HG03520 (cell line): ENCODE measurements around the gene PTPN13.

Experiments
- ATAC-seq: cut with Tn5 transposase; IDR thresholded peaks from one replicate; pipeline ENCODE4 v1.9.1; 2021; ENCODE audit warnings: mild to moderate bottlenecking, moderate library complexity; ENCODE audit not compliant: unreplicated experiment

PTPN13 gene, protein sequence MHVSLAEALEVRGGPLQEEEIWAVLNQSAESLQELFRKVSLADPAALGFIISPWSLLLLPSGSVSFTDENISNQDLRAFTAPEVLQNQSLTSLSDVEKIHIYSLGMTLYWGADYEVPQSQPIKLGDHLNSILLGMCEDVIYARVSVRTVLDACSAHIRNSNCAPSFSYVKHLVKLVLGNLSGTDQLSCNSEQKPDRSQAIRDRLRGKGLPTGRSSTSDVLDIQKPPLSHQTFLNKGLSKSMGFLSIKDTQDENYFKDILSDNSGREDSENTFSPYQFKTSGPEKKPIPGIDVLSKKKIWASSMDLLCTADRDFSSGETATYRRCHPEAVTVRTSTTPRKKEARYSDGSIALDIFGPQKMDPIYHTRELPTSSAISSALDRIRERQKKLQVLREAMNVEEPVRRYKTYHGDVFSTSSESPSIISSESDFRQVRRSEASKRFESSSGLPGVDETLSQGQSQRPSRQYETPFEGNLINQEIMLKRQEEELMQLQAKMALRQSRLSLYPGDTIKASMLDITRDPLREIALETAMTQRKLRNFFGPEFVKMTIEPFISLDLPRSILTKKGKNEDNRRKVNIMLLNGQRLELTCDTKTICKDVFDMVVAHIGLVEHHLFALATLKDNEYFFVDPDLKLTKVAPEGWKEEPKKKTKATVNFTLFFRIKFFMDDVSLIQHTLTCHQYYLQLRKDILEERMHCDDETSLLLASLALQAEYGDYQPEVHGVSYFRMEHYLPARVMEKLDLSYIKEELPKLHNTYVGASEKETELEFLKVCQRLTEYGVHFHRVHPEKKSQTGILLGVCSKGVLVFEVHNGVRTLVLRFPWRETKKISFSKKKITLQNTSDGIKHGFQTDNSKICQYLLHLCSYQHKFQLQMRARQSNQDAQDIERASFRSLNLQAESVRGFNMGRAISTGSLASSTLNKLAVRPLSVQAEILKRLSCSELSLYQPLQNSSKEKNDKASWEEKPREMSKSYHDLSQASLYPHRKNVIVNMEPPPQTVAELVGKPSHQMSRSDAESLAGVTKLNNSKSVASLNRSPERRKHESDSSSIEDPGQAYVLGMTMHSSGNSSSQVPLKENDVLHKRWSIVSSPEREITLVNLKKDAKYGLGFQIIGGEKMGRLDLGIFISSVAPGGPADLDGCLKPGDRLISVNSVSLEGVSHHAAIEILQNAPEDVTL (N-terminal part only)

DNA sequence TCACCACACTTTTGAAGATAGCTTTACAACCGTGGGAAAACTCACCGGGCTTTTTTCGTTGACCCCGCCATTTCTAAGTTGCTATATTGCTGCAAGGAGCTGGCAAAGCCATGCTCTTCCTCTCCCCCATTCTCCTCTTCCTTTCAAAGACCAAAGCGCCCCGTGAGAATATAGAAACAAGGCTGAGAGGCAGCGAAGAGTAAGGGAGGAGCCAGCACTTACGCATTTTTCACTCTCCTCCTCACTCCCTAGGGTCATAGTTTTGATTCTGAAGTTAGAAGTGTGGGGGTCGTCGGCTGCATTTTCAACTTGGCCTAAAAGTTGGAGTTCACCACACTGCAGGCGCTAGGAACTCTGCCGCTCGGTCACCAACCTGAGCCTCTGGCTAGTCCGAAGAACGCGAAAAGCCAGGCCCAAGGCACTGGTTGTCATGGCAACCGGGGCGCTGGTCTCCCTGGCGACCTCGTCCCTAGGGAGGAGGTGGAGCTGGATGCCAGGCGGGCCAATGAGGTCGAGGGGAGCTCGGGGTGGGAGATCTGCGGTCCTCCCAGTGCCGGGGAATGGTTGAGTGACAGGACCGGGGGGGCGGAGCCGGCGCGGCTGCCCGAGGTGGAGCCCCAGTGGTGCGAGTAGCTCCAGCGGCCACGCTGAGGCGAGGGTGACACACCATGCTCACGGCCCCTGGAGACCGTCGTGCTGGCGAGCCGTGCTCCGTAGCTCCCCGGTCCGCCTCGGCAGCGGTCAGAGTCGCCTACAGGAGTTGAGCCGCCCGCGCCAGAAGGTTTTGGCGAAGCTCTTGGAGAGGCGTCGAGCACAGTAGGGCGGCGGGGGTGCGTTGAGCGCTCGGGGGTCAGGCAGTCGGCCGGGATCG is at the start of gene PTPN13:
Gene PTPN13 (plus strand): TSS at position 628 of the 871 bp plus-strand sequence. CDS start 40,942 bp downstream, outside the sequence.
- peak; percentile 97 for ATAC-seq

DNA sequence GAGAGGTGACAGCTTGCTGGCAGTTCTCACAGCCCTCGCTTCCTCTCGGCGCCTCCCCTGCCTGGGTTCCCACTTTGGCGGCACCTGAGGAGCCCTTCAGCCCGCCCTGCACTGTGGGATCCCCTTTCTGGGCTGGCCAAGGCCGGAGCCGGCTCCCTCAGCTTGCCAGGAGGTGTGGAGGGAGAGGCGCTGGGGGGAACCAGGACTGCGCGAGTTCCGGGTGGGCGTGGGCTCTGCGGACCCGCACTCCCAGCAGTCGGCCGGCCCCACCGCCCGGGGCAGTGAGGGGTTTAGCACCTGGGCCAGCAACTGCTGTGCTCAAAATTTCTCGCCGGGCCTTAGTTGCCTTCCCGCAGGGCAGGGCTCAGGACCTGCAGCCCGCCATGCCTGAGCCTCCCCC is 47.0 kb upstream of the PTPN13 start:
- ATAC-seq: no peak

DNA sequence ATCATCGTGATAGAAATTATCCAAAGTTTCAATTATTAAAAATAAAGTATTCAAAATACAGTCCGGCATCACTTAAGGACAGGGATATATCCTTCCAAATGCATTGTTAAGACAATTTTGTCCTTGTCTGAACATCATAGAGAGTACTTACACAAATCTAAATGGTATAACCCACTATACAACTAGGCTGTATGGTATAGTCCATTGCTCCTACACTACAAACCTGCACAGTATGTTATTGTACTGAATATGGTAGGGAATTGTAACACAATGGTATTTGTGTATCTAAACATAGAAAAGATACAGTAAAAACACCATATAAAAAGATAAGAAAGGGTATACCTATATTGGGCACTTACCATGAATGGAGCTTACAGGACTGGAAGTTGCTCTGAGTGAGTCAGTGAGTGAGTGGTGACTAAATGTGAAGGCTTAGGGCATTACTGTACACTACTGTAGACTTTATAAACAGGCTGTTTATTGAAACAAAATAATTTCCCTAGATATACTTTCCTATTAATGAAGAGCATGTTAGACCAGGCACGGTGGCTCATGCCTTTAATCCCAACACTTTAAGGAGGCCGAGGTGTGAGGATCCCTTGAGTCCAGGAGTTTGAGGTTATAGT is 44.8 kb upstream of the PTPN13 start:
- ATAC-seq: no peak

DNA sequence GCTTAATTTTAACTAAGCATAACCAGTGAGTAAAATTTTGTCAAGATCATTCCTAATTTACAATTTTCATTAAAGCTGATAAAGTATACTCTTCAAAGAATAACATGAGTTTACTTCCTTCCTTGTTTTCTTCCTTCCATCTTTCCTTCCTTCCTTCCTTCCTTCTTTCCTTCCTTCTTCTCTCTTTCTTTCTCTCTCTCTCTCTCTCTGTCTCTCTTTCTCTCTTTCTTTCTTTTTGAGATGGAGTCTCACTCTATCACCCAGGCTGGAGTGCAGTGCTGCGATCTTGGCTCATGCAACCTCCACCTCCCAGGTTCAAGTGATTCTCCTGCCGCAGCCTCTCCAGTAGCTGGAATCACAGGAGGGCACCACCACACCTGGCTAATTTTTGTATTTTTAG is 42.7 kb upstream of the PTPN13 start:
- no peak for ATAC-seq

DNA sequence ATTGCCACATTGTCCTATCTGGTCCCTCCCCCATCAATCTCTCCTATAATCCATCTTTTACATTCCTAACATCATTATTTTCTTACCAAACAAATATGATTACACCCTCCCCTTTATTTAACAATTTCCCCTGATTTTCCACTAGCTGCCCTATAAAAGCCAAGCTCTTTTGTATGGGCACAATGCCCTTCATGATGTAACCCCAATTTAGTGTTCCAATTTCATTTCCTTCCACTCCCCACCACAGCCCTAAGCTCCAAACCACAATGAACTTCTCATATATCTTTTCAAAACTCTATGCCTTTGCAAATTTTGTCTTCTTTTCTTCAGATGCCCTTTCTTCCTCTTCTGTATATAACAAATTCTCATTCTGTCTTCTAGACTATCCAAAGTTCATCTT is 39.5 kb upstream of the PTPN13 start:
- no peak for ATAC-seq

DNA sequence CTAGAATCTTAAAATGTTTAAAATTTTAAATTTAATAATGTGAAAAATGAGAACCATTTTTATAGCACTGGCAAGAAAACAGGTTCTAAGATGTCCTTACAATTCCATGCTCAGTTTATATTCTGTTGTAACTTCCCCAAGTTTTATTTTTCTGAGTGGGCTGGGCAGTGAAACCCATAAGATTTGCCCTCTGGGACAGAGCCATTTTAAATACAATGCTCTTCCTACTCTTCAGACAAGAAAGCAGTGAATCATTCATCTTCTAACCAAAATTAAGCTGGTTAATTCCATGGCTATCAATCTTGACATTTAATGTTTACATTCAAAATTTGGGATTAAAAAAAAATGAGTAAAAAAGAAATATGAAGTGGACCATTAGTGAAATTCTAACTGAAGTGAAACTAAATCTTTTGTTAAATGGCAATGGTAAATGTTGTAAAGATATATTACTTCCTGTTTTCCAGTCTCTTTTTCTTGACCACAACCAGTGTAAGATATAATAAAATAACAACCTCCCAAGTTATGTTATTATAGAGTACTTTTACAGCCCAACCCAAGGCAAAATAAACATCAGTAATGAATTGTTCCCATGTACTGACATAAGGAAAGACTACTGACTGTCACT is 37.2 kb upstream of the PTPN13 start:
- peak; percentile 43 for ATAC-seq

DNA sequence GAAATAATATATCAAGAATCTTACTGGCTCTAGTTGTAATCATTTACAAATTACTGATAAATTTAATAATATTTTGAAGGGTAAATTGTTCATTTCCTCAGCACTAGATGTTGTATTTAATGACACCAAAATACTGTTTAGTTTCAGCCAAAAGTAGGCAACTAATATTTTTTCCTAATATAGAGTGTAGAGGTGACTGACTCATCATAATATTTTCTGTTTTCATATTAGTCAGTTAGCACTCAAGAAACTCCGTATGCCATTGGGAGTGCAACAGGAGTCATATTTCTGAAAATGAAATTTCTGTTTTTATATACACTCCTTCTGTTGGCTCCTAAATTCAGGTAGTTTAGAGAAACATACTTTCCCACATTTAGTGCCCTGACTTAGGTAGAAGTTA is 36.6 kb upstream of the PTPN13 start:
- ATAC-seq: peak; percentile 90

DNA sequence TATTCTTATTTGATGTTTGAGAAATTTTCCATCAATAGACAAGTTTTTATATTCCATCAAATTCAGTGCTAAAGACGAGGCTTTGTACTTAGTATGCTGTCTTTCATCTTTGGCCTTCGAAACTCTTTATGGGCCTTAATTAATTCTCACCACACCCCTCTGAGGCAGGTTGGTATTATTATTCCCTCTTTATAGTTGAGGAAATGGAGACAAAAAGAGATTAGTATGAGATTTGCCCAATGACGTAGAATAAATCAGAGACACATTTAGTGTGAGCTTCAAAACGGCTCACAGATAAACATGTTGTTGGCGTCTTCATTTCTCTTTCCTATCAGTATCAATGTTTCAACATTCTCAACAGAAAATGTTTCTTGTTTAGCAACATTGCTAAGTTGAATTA is 35.9 kb upstream of the PTPN13 start:
- no peak for ATAC-seq

DNA sequence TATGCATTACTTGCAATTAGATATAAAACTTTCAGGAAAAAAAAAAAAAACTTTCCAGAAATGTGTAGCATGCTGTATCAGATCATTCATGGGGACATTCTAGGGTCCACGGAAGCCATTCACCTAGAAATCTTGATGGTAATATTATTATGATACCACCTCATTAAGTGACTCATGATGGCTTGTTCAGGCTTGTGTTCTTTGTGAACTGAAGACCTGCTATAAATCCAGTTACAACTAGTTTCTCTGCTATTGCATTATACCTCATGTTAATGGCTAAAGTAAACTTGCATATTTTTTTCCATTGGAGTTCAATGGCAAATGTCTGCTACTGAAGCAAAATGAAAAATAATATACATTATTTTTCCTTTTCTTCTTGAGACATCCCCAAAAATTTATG is 35.3 kb upstream of the PTPN13 start:
- no peak for ATAC-seq

DNA sequence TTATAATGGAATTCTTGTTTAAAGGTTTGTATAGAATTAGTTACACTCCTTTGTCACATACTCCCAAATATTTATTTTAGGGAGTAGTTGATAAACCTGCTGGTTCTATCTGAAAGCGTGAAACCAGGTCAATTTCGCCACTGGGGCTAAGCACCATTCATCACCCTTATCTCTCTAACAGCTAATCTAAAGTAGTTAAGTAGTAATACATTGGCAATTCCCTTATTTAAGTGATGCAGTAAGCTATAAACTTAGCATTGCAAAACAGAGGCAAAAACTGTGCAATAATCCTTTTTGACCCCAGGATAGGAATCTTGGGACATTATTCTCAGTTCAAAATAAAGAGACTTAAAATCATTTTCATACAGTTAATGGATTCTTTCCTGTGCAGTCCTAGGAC is 33.7 kb upstream of the PTPN13 start:
- ATAC-seq: no peak

DNA sequence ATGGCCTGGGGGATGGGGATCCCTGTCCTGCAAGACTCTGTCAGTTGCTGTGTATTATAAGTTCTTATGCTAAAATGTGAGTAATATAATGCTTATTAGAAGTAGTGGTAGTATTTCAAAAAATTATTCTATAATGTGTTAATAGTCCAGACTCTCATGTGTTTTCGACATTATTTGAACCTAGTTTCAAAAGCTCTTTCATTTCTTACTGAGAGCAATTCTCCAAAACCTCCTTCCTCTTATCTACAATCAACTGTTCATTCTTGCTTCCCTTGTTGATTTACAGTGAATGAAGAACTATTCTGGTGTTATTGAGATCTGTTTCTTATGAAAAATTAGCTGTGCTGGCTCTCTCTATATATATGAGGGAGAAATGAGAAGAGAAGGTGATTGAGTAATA is 32.9 kb upstream of the PTPN13 start:
- no peak for ATAC-seq

DNA sequence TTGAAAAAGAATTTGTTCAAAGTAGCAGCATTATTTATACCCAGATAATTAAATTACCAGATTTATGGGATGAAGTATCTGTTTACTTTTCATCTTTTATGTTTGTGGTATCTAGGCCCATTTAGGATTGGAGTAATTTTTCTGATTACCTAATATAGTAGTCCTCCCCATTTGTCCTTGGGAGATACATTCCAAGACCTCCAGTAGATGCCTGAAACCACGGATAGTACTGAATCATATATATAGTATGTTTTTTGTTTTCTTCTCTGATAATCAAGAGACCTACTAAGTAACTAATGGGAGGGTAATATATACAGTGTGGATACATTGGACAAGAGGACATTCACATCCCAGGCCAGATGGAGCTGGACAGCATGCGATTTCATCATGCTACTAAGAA is 30.7 kb upstream of the PTPN13 start:
- ATAC-seq: no peak

DNA sequence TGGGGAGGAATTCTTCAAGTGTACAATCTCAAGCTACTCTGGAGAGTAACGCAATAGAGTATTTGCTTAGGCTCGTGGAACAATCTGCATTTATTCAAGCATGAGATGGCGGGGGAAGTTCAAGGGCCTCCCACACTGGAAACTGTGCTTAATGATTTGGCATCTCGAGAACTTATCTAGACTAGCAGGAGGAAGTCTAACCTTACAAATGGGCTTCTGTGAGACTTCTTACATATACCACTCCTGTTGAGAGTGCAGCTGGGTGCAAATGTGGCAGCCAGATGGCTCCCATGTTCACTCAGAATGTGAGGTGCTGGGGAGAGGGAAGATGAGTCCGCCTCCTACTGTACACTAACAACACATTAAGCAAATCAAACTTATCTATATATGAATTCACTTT is 29.3 kb upstream of the PTPN13 start:
- ATAC-seq: no peak

DNA sequence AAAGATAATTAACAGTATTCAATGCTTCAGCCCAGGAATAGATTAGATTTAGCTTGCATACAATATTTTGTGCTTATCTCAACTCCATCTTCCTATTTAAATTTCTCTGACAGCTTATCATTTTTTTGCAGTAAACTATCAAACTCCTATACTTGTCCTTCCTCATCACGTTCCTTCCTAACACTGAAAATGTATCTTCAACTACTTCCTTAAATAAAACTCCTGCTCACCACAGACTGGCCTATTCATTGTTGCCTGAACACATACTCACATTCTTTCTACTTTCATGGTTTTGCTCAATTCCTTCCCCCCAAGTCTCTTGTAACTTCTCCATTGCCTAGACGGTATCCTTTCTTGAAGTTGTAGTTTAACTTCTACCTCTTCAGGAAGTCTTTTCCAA is 28.5 kb upstream of the PTPN13 start:
- ATAC-seq: no peak

DNA sequence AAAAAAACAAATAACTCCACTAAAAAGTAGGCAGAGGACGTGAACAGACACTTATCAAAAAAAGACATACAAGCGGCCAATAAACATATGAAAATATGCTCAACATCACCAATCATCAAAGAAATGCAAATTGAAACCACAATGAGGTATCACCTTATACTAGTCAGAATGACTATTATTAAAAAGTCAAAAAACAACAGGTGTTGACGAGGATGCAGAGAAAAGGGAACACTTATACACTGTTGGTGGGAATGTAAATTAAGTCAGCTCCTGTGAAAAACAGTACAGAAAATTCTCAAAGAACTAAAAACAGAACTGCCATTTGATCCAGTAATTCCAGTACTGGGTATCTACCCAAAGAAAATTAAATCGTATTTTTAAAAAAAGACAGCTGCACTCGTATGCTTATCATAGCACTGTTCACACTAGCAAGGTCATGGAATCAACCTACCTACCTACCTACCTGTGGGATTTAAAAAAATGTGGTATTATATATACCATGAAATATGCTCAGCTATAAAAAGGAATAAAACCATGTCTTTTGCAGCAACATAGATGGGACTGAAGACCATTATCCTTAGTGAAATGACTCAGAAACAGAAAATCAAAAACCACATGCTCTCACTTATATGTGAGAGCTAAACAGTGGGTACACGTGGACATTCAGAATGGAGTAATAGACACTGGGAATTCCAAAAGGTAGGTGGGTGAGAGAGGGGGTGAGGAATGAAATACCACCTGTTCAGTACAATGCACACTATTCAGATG is 24.8 kb upstream of the PTPN13 start:
- peak; percentile 52 for ATAC-seq

DNA sequence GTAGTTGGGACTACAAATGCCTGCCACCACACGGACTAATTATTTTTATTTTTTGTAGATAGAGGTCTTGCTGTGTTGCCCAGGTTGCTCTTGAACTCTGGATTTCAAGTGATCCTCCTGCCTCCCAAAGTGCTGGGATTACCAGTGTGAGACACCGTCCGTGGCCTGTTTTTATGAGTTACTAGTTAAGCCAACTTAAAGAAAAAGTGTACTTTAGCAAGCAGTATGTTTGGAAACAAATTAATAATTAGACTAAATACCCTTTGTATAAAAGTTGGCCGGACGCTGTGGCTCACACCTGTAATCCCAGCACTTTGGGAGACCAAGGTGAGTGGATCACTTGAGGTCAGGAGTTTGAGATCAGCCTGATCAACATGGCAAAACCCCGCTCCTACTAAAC is 14.2 kb upstream of the PTPN13 start:
- ATAC-seq: no peak

DNA sequence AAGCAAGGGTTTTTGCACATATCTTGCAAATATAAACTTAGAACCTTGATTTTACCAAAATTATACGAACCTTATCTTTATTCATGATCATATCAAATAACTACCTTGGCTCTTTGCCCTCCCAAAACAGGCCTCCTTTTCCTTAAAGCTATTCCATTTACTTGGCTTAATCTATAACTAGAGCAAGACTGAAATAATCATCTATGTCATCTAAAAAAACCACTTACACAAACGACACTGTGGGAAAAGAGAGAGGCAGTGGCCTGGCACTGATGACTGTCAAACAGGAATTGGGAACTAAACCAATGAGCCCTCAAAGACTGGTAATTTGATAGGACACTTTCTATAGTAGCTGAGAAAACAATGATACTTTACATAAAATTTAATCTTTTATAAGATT is 11.7 kb upstream of the PTPN13 start:
- no peak for ATAC-seq

DNA sequence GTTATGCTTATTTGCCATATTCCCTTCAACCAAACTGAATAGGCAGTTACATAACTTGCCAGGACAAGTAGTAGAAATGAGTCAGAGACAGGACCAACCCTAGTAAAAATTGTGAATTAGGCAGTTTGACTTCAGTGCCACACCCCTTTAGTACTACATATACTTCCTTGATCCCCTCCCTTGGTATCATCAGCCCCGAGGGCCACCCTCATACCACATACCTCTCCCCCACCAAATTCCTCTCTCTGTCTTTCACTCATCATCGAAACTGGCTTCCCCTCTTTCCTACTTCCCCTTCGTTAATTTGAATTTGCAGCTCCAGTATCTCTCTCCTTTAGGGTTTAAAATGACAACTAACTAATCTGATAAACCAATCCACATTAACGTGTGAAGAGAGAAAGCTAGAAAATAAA is 7.9 kb upstream of the PTPN13 start:
- ATAC-seq: no peak
